Urinary bladder (tissue), 4 donors: Measurements from ENCODE around the gene ARFGEF2. TPM values are rescaled to one million over a fixed set of nuclear protein-coding genes. Genes with fewer than 3 reads are reported as not detected.
"Not testable (repeated sequence)": the region's sequence is repeated elsewhere in the genome, so short reads cannot be mapped to it uniquely, and the experiment has no call there.

Experiments used
- DNase-seq: peaks from one replicate; pipeline ENCODE4 v3.0.0-alpha.2; 2015; ENCODE audit errors: extremely low spot score
- H3K27ac ChIP-seq: one replicate; pipeline ENCODE4 v1.5.1; 2013; ENCODE audit warnings: low read depth, mild to moderate bottlenecking, moderate library complexity
- H3K36me3 ChIP-seq: one replicate; pipeline ENCODE4 v1.6.1; 2013; ENCODE audit warnings: mild to moderate bottlenecking, moderate library complexity; ENCODE audit not compliant: insufficient read depth
- H3K4me1 ChIP-seq: one replicate; pipeline ENCODE4 v1.6.1; 2013; ENCODE audit warnings: mild to moderate bottlenecking, moderate library complexity; ENCODE audit not compliant: insufficient read depth
- H3K4me3 ChIP-seq: one replicate; pipeline ENCODE4 v1.5.1; 2013; ENCODE audit warnings: low read depth, low read length
- WGBS: extraction: QIAGEN DNeasy Blood & Tissue Kit; methylation state at CpG from one replicate; pipeline ENCODE4 v1.1.7; 2013; 5-methylcytosine and 5-hydroxymethylcytosine counted together
- polyA plus RNA-seq: library from polyadenylated mRNA; stranded (reverse); fragments of 200-250 nt; gene quantifications from one replicate; pipeline ENCODE4 v1.2.3, GENCODE V29; 2013
- total RNA-seq: library from RNA; depleted of rRNA; stranded (reverse); fragments of >200 nt; gene quantifications from one replicate; pipeline ENCODE4 v1.2.3, GENCODE V29; 2014
- donor health status: healthy with polysubstance abuse.
- donor health status: healthy.

ARFGEF2 gene
- total and polyA plus RNA-seq, 2 donors = 13.7 to 47.3 TPM

- no peaks in the 10 kb centered on the region for H3K36me3 ChIP-seq
- no peak for DNase-seq
- 45% methylated on average over 3 of the region's 3 CpGs for WGBS
- no peak overlapping the region for H3K4me3 ChIP-seq
- no peak overlapping the region for H3K27ac ChIP-seq
- no peaks in the 10 kb centered on the region for H3K4me1 ChIP-seq
Observed at GRCh38 chr20:48928832-48929725, 7.6 kb downstream of the ARFGEF2 start.

- H3K27ac ChIP-seq = no peak overlapping the region
- 92% methylated on average over 6 of the region's 6 CpGs for WGBS
- no peak for DNase-seq
- H3K4me3 ChIP-seq = no peak overlapping the region
- H3K36me3 ChIP-seq = no peaks in the 10 kb centered on the region
- H3K4me1 ChIP-seq = no peaks in the 10 kb centered on the region
Observed at GRCh38 chr20:48930035-48930434, 8.5 kb downstream of the ARFGEF2 start.

DNA sequence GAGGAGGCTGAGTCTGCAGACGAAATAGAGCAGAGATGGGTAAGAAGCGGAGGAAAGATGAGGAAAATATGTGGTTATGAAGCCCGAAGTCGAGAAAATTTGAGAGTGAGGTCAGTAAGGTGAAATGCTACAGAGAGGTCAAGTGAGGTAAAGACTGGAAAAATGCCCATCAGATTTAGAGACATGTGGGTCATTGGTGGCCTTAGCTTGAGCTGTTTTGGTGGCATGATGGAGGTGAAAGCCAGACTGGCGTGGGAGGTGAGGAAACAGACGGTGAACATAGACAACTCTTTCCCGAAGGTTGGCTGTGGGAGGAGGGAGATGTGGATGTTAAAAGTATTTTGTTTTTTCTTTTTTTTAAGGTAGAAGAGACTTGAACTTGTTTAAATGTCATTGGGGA, 9.4 kb downstream of the ARFGEF2 start:
- 88% methylated on average over 7 of the region's 7 CpGs for WGBS
- H3K36me3 ChIP-seq = no peaks in the 10 kb centered on the region
- no peaks in the 10 kb centered on the region for H3K4me1 ChIP-seq
- no peak overlapping the region for H3K4me3 ChIP-seq
- DNase-seq = no peak
- no peak overlapping the region for H3K27ac ChIP-seq

- no peak for DNase-seq
- Histone ChIP-seq H3K4me1 (no peaks in the 10 kb centered on the region), H3K27ac (no peak overlapping the region), H3K4me3 (no peak overlapping the region), H3K36me3 (no peaks in the 10 kb centered on the region)
- 97% methylated on average over 9 of the region's 9 CpGs for WGBS
Observed at GRCh38 chr20:48931527-48932374, 10.2 kb downstream of the ARFGEF2 start.

- Histone ChIP-seq H3K36me3 (no peaks in the 10 kb centered on the region), H3K4me1 (no peaks in the 10 kb centered on the region), H3K4me3 (no peak overlapping the region), H3K27ac (no peak overlapping the region)
- WGBS = 83% methylated on average over 8 of the region's 8 CpGs
- DNase-seq = no peak
Observed at GRCh38 chr20:48932375-48932941, 10.9 kb downstream of the ARFGEF2 start.

GRCh38 chr20:48933017-48933766, 11.7 kb downstream of the ARFGEF2 start:
- Histone ChIP-seq H3K4me3 (no peak overlapping the region), H3K36me3 (no peaks in the 10 kb centered on the region), H3K4me1 (no peaks in the 10 kb centered on the region), H3K27ac (no peak overlapping the region)
- no peak for DNase-seq
- WGBS = 85% methylated on average over 15 of the region's 15 CpGs

DNA sequence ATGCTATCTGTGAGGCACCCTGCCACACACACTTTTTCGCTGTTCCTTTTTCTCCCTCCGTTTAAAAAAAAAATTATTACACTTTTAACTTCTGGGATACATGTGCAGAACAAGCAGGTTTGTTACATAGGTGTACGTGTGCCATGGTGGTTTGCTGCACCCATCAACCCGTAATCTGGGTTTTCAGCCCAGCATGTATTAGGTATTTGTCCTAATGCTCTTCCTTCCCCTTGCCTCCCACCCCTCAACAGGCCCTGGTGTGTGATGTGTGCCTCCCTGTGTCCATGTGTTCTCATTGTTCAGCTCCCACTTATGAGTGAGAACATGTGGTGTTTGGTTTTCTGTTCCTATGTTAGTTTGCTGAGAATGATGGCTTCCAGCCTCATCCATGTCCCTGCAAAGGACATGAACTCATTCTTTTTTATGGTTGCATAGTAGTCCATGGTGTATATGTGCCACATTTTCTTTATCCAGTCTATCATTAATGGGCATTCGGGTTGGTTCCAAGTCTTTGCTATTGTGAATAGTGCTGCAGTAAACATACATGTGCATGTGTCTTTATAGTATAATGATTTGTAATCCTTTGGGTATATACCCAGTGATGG, 12.9 kb downstream of the ARFGEF2 start:
- H3K4me3 ChIP-seq, H3K27ac ChIP-seq, H3K36me3 ChIP-seq, H3K4me1 ChIP-seq, DNase-seq: not testable (repeated sequence)
- WGBS = 96% methylated on average over 5 of the region's 5 CpGs

- 82% methylated on average over 6 of the region's 7 CpGs for WGBS
Observed at GRCh38 chr20:48934966-48935365, 13.5 kb downstream of the ARFGEF2 start.

DNA sequence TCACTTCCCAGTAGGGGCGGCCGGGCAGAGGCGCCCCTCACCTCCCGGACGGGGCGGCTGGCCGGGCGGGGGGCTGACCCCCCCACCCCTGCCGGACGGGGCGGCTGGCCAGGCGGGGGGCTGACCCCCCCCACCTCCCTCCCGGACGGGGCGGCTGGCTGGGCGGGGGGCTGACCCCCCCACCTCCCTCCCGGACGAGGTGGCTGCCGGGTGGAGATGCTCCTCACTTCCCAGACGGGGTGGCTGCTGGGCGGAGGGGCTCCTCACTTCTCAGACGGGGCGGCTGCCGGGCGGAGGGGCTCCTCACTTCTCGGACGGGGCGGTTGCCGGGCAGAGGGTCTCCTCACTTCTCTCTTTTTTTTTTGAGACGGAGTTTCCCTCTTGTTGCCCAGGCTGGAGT, 14.7 kb downstream of the ARFGEF2 start:
- DNase-seq, H3K27ac ChIP-seq: not testable (repeated sequence)
- WGBS = 98% methylated on average over 24 of the region's 30 CpGs

More at GRCh38 chr20:48934966-48935365, 13.5 kb downstream of the ARFGEF2 start:
- not testable (repeated sequence) for H3K4me3 ChIP-seq, H3K4me1 ChIP-seq, H3K36me3 ChIP-seq, DNase-seq, H3K27ac ChIP-seq

DNA sequence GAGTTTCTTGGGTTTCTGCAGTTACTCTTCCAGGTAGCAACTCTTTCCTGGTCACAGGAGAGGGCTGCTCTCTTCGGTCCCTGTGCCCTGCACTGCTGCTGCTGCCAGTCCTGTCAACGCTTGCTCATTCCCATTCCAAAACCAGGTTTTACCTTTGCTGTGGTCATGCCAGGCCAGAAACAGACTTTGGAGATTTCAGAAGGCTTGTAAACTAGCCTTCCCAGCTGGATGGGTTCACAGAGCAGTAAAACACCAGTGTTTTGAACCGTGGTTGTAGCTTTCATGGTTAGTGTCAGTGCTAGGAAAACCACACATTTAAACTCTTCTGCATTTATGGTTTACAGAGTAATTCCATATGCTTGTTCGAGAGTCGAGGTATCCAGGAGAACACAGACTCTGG, 16.2 kb downstream of the ARFGEF2 start:
- 36% methylated on average over 5 of the region's 5 CpGs for WGBS
- no peak overlapping the region for H3K4me3 ChIP-seq
- no peaks in the 10 kb centered on the region for H3K36me3 ChIP-seq
- no peak overlapping the region for H3K27ac ChIP-seq
- no peaks in the 10 kb centered on the region for H3K4me1 ChIP-seq
- no peak for DNase-seq

More for the DNA sequence above, 14.7 kb downstream of the ARFGEF2 start:
- not testable (repeated sequence) for H3K36me3 ChIP-seq, H3K4me3 ChIP-seq, H3K4me1 ChIP-seq

DNA sequence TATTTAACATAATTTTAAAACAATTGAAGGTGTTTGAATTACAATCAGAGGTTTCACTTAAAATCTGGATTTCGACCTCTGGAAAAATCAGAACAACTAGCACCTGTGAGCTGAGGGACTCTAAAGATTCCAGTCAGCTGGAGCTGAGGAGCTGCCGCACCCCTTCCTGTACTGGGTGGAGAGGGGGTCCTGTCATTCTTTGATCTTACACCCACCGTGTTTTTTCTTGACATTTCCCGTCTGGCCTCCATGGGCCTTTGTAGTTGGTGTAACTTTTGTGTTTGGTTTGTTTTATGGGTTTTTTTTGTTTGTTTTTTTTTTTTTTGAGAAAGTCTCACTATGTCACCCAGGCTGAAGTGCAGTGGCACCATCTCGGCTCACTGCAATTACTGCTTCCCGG, 17.2 kb downstream of the ARFGEF2 start:
- Histone ChIP-seq H3K4me1 (no peaks in the 10 kb centered on the region), H3K4me3 (no peak overlapping the region), H3K36me3 (no peaks in the 10 kb centered on the region), H3K27ac (no peak overlapping the region)
- DNase-seq = no peak
- WGBS = 76% methylated on average over 6 of the region's 6 CpGs

DNA sequence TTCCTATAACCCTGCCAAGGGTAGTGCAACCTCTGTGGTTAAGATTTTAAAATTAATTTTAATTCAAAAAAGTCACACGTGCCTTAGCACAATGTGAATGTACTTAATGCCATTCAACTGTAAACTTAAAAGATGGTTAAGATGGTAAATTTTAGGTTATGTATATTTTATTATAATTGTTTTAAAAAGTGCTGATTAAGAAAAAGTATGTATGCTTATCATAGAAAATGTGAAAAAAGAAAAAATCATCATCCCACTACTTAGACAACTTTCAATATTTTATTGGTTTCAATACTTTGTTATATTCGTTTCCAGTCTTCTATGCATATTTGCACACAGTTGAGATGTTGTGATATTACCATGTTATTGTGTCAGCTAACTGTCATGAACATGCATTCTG, 18.7 kb downstream of the ARFGEF2 start:
- Histone ChIP-seq H3K4me3 (no peak overlapping the region), H3K27ac (no peak overlapping the region), H3K36me3 (no peaks in the 10 kb centered on the region), H3K4me1 (no peaks in the 10 kb centered on the region)
- DNase-seq = no peak
- whole genome bisulfite sequencing = 71% methylated on average over 2 of the region's 2 CpGs

- 73% methylated on average over 4 of the region's 4 CpGs for WGBS
Observed at GRCh38 chr20:48941467-48941866, 20.0 kb downstream of the ARFGEF2 start.

More at GRCh38 chr20:48941467-48941866, 20.0 kb downstream of the ARFGEF2 start:
- no peak for DNase-seq
- no peaks in the 10 kb centered on the region for H3K4me1 ChIP-seq
- H3K4me3 ChIP-seq = no peak overlapping the region
- H3K36me3 ChIP-seq = no peaks in the 10 kb centered on the region
- H3K27ac ChIP-seq = no peak overlapping the region
